ENCODE data around the gene STAT6. TPM values are rescaled to one million over a fixed set of nuclear protein-coding genes. Genes with fewer than 3 reads are reported as not detected.

The STAT6 gene
- total and polyA plus RNA-seq, 2 donors (not counting 3 experiments of a cell fraction or from before 2014, with no cell fraction given) = 136 to 147 TPM

DNA sequence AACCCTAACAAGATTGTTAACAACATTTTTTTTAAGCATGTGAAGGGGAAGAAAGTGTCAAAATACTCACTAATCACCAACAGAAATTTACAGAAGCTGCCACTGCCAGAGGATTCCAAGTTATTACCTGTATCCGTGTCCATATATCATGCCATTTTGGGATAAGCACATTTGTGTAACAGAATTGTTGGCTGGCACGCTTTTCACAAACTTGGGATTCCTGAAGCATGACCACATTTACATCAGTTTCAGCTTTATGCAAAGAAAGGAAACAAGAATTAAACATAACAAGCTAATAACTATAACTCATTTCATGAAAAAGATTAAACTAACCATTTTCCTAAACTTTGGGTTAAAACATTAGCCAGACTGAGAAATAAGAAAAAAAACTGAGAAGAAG lies 38.5 kb downstream of the STAT6 start:
- intact Hi-C loops (cut with micrococcal nuclease) = no loop called here
- Histone ChIP-seq H3K27ac (ENCODE audit: insufficient read depth, low read depth, low read length) (no peak overlapping the region), H3K9ac (replicated peaks; ENCODE audit: extremely low read depth, insufficient read depth, low read length) (no peak overlapping the region), H2AFZ (ENCODE audit: low read depth, low read length) (no peak overlapping the region), H3K9me1 (replicated peaks; ENCODE audit: control insufficient read depth, extremely low read depth, insufficient read depth, low read length) (no peaks in the 10 kb centered on the region), H3K27me3 (ENCODE audit: control insufficient read depth in 2 of 2, insufficient read depth in 2 of 2, low read length in 2 of 2) (no peaks in the 10 kb centered on the region), H3K4me2 (ENCODE audit: insufficient read depth, low read length) (no peak overlapping the region), H3K9me3 (replicated peaks; ENCODE audit: control insufficient read depth, insufficient read depth, low read length) (no peaks in the 10 kb centered on the region), H3K36me3 (ENCODE audit: control insufficient read depth in 2 of 2, extremely low read depth in 1 of 2, insufficient read depth in 2 of 2, low read length in 2 of 2) (peaks cover 0 to 13% of the 10 kb centered on the region in 2 experiments), H3K4me1 (ENCODE audit: control insufficient read depth, extremely low read depth, insufficient read depth, low read length) (peaks cover 4% of the 10 kb centered on the region), H3K4me3 (replicated peaks in 1 of 3; ENCODE audit: insufficient read depth in 1 of 3, low read depth in 1 of 3, low read length in 3 of 3) (no peak overlapping the region), H4K20me1 (replicated peaks; ENCODE audit: control insufficient read depth, extremely low read depth, insufficient read depth, low read length) (no peaks in the 10 kb centered on the region), H3K79me2 (ENCODE audit: control insufficient read depth, insufficient read depth, low read length) (peaks cover 4% of the 10 kb centered on the region)
- FAIRE-seq = no peak
- CTCF ChIA-PET = interaction anchor here (0.7 to 5.4 kb wide), 5 partner anchors 19 to 71 kb away, joined by 3 to 122 read pairs (median 4); partner anchors contain the start of genes NAB2 and STAT6
- POLR2A ChIA-PET = no interaction called here
- dilution Hi-C loops (cut with MboI; ENCODE audit: extremely low pct_ligation_motif_present, low sequenced_read_pairs) = no loop called here
- TF ChIP-seq POLR2A (IDR thresholded peaks at IDR 0.05; ENCODE audit: low read depth, low read length) (no peak), POLR2AphosphoS5 (IDR thresholded peaks at IDR 0.05; ENCODE audit: insufficient read depth, low read depth, low read length) (no peak), FOS (IDR thresholded peaks at IDR 0.05; ENCODE audit: borderline replicate concordance, insufficient read depth, low read length) (no peak), EZH2 (IDR thresholded peaks at IDR 0.05; ENCODE audit: borderline replicate concordance, low read depth, low read length, severe bottlenecking) (no peak), GATA2 (IDR thresholded peaks at IDR 0.05; ENCODE audit: insufficient read depth, insufficient read length, low read depth, low read length) (no peak), JUN (IDR thresholded peaks at IDR 0.05; ENCODE audit: borderline replicate concordance, insufficient read depth, insufficient read length, low read depth) (no peak), MYC (IDR thresholded peaks at IDR 0.05; ENCODE audit: low read depth, low read length) (no peak)
- TF ChIP-seq, protein P1, sequence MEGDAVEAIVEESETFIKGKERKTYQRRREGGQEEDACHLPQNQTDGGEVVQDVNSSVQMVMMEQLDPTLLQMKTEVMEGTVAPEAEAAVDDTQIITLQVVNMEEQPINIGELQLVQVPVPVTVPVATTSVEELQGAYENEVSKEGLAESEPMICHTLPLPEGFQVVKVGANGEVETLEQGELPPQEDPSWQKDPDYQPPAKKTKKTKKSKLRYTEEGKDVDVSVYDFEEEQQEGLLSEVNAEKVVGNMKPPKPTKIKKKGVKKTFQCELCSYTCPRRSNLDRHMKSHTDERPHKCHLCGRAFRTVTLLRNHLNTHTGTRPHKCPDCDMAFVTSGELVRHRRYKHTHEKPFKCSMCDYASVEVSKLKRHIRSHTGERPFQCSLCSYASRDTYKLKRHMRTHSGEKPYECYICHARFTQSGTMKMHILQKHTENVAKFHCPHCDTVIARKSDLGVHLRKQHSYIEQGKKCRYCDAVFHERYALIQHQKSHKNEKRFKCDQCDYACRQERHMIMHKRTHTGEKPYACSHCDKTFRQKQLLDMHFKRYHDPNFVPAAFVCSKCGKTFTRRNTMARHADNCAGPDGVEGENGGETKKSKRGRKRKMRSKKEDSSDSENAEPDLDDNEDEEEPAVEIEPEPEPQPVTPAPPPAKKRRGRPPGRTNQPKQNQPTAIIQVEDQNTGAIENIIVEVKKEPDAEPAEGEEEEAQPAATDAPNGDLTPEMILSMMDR (IDR thresholded peaks at IDR 0.05; ENCODE audit: extremely low read depth in 1 of 2, insufficient read depth in 1 of 2, low read depth in 1 of 2, low read length in 2 of 2) = no peak
- TF ChIP-seq, protein P2, sequence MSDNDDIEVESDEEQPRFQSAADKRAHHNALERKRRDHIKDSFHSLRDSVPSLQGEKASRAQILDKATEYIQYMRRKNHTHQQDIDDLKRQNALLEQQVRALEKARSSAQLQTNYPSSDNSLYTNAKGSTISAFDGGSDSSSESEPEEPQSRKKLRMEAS (IDR thresholded peaks at IDR 0.05; ENCODE audit: insufficient read depth, insufficient read length) = no peak
- no TSS peak for BruUV-seq (replicated peaks)
- DNase-seq (ENCODE audit: low read depth, low spot score) = no peak

Data from endothelial cell of umbilical vein (primary cell).